Spinal cord (tissue), 10 donors: ENCODE data around the gene MAP1LC3B. TPM values are rescaled to one million over a fixed set of nuclear protein-coding genes. Genes with fewer than 3 reads are reported as not detected.

ENCODE experiments used
- DNase-seq, 6 donors: peaks; one replicate each; pipeline versions ENCODE4 v3.0.0 to v3.0.0-alpha.2; 2013 to 2015; ENCODE audit warnings: low spot score in 6 of 6, low read depth in 4 of 6
- H3K27ac ChIP-seq: one replicate; pipeline ENCODE4 v1.5.1; 2013; ENCODE audit warnings: low read depth, low read length, control low read depth
- H3K27me3 ChIP-seq: one replicate; pipeline ENCODE4 v1.6.1; 2013; ENCODE audit warnings: low read length; ENCODE audit not compliant: control insufficient read depth, insufficient read depth
- H3K36me3 ChIP-seq: one replicate; pipeline ENCODE4 v1.6.1; 2013; ENCODE audit warnings: low read length; ENCODE audit not compliant: control insufficient read depth, insufficient read depth
- H3K4me1 ChIP-seq: one replicate; pipeline ENCODE4 v1.6.1; 2013; ENCODE audit warnings: low read length; ENCODE audit not compliant: control insufficient read depth, insufficient read depth
- H3K4me3 ChIP-seq: one replicate; pipeline ENCODE4 v1.5.1; 2013; ENCODE audit warnings: low read depth, low read length, control low read depth
- H3K9me3 ChIP-seq: one replicate; pipeline ENCODE4 v1.6.1; 2013; ENCODE audit warnings: low read length; ENCODE audit not compliant: control insufficient read depth, insufficient read depth
- WGBS: methylation state at CpG from one replicate; pipeline ENCODE4 v1.1.5; 2013; ENCODE audit warnings: missing lambda C conversion rate; ENCODE audit not compliant: insufficient coverage; 5-methylcytosine and 5-hydroxymethylcytosine counted together
- polyA plus RNA-seq, 2 donors: library from polyadenylated mRNA; unstranded; fragments of 120-200 nt; gene quantifications; one replicate each; pipeline ENCODE4 v1.2.1, GENCODE V29; 2013; ENCODE audit not compliant: insufficient read length in 2 of 2
- total RNA-seq, 2 donors: library from RNA; depleted of rRNA in 1 of 2; stranded (reverse); fragments of 120-200 nt in 1 of 2; fragments of >200 nt in 1 of 2; gene quantifications; one replicate each; pipeline versions ENCODE4 v1.2.3 to v1.2.4, GENCODE V29; 2013 to 2014
- donor health status: healthy.

Gene MAP1LC3B
- total and polyA plus RNA-seq, 4 donors, result 66.5 to 181 (median 119) TPM

- Histone ChIP-seq H3K4me3 (no peak overlapping the region), H3K27ac (no peak overlapping the region), H3K4me1 (peaks cover 16% of the 10 kb centered on the region), H3K9me3 (no peaks in the 10 kb centered on the region), H3K36me3 (peaks cover 30% of the 10 kb centered on the region), H3K27me3 (no peaks in the 10 kb centered on the region)
- WGBS, result 87% methylated on average over 7 of the region's 17 CpGs
- peak in 2 of 6 donors; percentile 35 to 46 for DNase-seq
Measured at GRCh38 chr16:87437911-87438610, 45.9 kb downstream of the MAP1LC3B start.

DNA sequence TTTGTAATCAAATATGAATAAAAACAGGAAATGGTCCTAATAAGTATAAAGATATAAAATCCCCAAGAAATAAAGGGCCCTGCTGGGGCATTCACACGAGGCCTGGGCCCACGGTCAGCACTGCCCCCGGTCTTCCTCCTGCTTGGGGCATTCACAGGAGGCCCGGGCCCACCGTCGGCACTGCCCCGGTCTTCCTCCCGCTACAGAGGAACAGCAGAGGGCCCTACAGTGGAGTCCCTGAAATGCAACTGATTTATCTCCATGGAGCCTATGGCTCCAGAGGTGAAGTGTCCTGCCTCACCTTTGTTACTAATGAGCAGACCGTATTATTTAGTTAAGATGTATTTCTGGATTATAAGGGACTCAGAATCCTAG lies 46.5 kb downstream of the MAP1LC3B start:
- no peaks in the 10 kb centered on the region for H3K27me3 ChIP-seq
- no peak overlapping the region for H3K4me3 ChIP-seq
- H3K36me3 ChIP-seq, result peaks cover 32% of the 10 kb centered on the region
- 68% methylated on average over 8 of the region's 9 CpGs for WGBS
- no peaks in the 10 kb centered on the region for H3K9me3 ChIP-seq
- H3K4me1 ChIP-seq, result peaks cover 16% of the 10 kb centered on the region
- no peak for DNase-seq
- H3K27ac ChIP-seq, result no peak overlapping the region

DNA sequence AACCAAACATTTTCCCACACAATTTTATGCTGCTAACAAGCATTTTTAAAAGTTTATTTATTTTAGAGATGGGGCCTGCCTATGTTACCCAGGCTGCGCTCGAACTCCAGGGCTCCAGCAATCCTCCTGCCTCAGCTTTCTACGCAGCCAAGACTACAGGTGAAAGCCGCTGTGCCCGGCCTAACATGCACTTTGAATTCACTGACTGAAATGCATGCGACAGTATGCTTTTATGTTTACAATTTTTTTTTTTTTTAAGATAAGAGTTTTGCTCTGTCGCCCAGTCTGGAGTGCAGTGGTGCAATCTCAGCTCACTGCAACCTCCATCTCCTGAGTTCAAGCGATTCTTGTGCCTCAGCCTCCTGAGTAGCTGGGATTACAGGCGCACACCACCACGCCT lies 47.8 kb downstream of the MAP1LC3B start:
- no peak overlapping the region for H3K27ac ChIP-seq
- peaks cover 16% of the 10 kb centered on the region for H3K4me1 ChIP-seq
- H3K36me3 ChIP-seq, result peaks cover 31% of the 10 kb centered on the region
- DNase-seq, result no peak
- no peaks in the 10 kb centered on the region for H3K27me3 ChIP-seq
- 91% methylated on average over 4 of the region's 10 CpGs for WGBS
- no peak overlapping the region for H3K4me3 ChIP-seq
- no peaks in the 10 kb centered on the region for H3K9me3 ChIP-seq

DNA sequence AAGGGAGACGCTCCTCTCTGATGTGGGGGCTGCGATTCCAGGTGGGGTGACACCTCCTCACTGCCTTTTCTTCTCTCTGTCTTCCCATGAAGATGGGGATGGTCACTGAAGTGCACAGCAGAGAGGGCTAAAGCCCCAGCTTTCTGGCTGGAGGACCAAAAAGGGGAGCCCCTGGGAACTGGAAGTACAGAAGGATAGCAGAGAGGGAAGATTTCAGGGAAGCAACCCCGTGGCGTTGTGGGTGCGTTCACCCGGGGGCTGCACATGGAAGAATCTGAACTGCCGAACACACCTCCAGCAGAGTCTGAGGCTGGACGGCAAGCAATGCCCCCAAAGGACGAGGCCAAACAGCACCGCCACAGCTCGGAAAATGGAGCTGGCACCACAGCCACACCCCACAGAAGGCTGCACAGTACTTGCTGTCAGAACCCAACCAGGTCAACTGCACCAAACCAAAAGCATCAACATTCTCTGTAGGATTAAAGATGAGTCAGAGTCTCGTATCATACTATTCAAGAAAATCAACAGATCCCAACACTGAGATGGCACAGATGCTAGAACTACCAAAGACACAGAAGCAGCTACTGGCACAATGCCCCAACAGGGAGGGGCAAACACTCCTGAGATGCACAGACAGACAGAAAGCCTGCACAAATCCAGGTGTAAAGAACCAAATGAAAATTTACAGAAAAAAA lies 49.9 kb downstream of the MAP1LC3B start:
- Histone ChIP-seq H3K9me3 (no peaks in the 10 kb centered on the region), H3K36me3 (peaks cover 31% of the 10 kb centered on the region), H3K4me3 (no peak overlapping the region), H3K4me1 (no peaks in the 10 kb centered on the region), H3K27ac (no peak overlapping the region), H3K27me3 (no peaks in the 10 kb centered on the region)
- no peak for DNase-seq
- WGBS, result 95% methylated on average over 11 of the region's 12 CpGs

GRCh38 chr16:87442581-87442966 lies 50.4 kb downstream of the MAP1LC3B start:
- Histone ChIP-seq H3K27ac (no peak overlapping the region), H3K4me1 (no peaks in the 10 kb centered on the region)
- WGBS, result 94% methylated on average over 2 of the region's 4 CpGs

GRCh38 chr16:87443016-87443415 lies 50.9 kb downstream of the MAP1LC3B start:
- 97% methylated on average over 8 of the region's 8 CpGs for WGBS
- no peaks in the 10 kb centered on the region for H3K9me3 ChIP-seq
- H3K4me1 ChIP-seq, result no peaks in the 10 kb centered on the region
- H3K27ac ChIP-seq, result no peak overlapping the region
- DNase-seq, result no peak
- peaks cover 27% of the 10 kb centered on the region for H3K36me3 ChIP-seq
- H3K27me3 ChIP-seq, result no peaks in the 10 kb centered on the region
- H3K4me3 ChIP-seq, result no peak overlapping the region

More at GRCh38 chr16:87442581-87442966, 50.4 kb downstream of the MAP1LC3B start:
- DNase-seq, result no peak
- H3K27me3 ChIP-seq, result no peaks in the 10 kb centered on the region
- H3K4me3 ChIP-seq, result no peak overlapping the region
- H3K36me3 ChIP-seq, result peaks cover 28% of the 10 kb centered on the region
- H3K9me3 ChIP-seq, result no peaks in the 10 kb centered on the region

GRCh38 chr16:87443964-87444363 lies 51.8 kb downstream of the MAP1LC3B start:
- no peaks in the 10 kb centered on the region for H3K4me1 ChIP-seq

DNA sequence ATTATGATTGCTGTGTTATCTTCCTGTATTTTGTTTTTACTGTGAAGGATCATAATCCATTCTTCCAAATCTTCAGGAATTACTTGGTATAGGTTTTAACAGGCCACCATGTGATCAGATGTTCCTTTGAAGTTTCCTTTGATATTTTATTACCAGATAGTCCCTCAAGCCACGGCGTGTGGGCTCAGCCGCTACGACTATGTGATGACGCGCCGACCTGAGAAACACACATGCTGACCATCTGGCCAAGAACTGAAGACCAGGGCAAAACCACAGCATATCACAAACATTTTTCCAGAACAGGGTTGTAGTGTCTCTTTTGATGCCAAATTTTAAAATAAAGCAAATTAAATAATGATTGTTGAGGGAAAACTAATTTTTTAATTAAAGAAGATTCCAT lies 53.4 kb downstream of the MAP1LC3B start:
- WGBS, result no CpG with 5 or more reads among the region's 7 CpGs
- DNase-seq, result no peak
- H3K36me3 ChIP-seq, result peaks cover 39% of the 10 kb centered on the region
- no peaks in the 10 kb centered on the region for H3K9me3 ChIP-seq
- no peaks in the 10 kb centered on the region for H3K27me3 ChIP-seq
- H3K27ac ChIP-seq, result no peak overlapping the region
- H3K4me1 ChIP-seq, result no peaks in the 10 kb centered on the region
- no peak overlapping the region for H3K4me3 ChIP-seq

More at GRCh38 chr16:87443964-87444363, 51.8 kb downstream of the MAP1LC3B start:
- H3K27me3 ChIP-seq, result no peaks in the 10 kb centered on the region
- no peak overlapping the region for H3K27ac ChIP-seq
- H3K36me3 ChIP-seq, result peaks cover 33% of the 10 kb centered on the region
- no peak overlapping the region for H3K4me3 ChIP-seq
- DNase-seq, result no peak
- no CpG with 5 or more reads among the region's 3 CpGs for WGBS
- H3K9me3 ChIP-seq, result no peaks in the 10 kb centered on the region

GRCh38 chr16:87446479-87446878 lies 54.3 kb downstream of the MAP1LC3B start:
- no peak overlapping the region for H3K27ac ChIP-seq

DNA sequence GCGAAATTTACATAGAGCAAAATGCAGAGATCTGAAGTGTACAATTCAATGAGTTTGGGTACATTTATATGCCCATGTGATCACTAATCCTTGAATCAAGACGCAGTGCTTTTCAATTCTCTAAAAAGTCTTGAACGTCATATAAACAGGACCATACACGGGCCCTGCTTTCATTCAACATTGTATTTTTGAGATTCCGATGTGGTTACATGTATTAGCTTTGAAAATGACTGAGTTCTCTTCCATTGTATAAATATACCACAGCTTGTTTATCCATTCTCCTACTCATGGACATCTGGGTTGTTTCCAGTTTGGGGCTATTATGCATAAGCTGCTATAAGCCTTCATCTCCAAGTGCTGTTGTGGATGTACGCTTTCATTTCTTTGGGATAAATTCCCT lies 55.2 kb downstream of the MAP1LC3B start:
- 83% methylated on average over 1 of the region's 6 CpGs for WGBS
- H3K27ac ChIP-seq, result no peak overlapping the region

More at GRCh38 chr16:87446479-87446878, 54.3 kb downstream of the MAP1LC3B start:
- H3K9me3 ChIP-seq, result no peaks in the 10 kb centered on the region
- H3K36me3 ChIP-seq, result peaks cover 43% of the 10 kb centered on the region
- no peak for DNase-seq
- H3K4me3 ChIP-seq, result no peak overlapping the region
- no peaks in the 10 kb centered on the region for H3K27me3 ChIP-seq
- no CpG with 5 or more reads among the region's 7 CpGs for WGBS
- H3K4me1 ChIP-seq, result no peaks in the 10 kb centered on the region

More for the DNA sequence above, 55.2 kb downstream of the MAP1LC3B start:
- H3K4me1 ChIP-seq, result no peaks in the 10 kb centered on the region
- no peaks in the 10 kb centered on the region for H3K9me3 ChIP-seq
- H3K36me3 ChIP-seq, result peaks cover 46% of the 10 kb centered on the region
- peak in 1 of 6 donors; percentile 19 for DNase-seq
- no peaks in the 10 kb centered on the region for H3K27me3 ChIP-seq
- H3K4me3 ChIP-seq, result no peak overlapping the region
